GM21526 (cell line): ENCODE measurements around the gene FEZF2.

Source experiments
- ATAC-seq: cut with Tn5 transposase; IDR thresholded peaks from one replicate; pipeline ENCODE4 v1.9.1; 2021; ENCODE audit warnings: moderate library complexity; ENCODE audit not compliant: unreplicated experiment, low FRiP score

The FEZF2 gene

GRCh38 chr3:62373714-62374333 lies 474 bp upstream of the FEZF2 start:
- no peak for ATAC-seq

- ATAC-seq = no peak
Measured at GRCh38 chr3:62372621-62373041, 719 bp downstream of the FEZF2 start.

- no peak for ATAC-seq
Measured at GRCh38 chr3:62371720-62372591, 1.4 kb downstream of the FEZF2 start.

- ATAC-seq = no peak
Measured at GRCh38 chr3:62370858-62371719, 2.3 kb downstream of the FEZF2 start.

GRCh38 chr3:62370112-62370857 lies 3.1 kb downstream of the FEZF2 start:
- ATAC-seq = no peak

- ATAC-seq = no peak
Measured at GRCh38 chr3:62369476-62369743, 3.9 kb downstream of the FEZF2 start.

- no peak for ATAC-seq
Measured at GRCh38 chr3:62368705-62369475, 4.5 kb downstream of the FEZF2 start.

- ATAC-seq = no peak
Measured at GRCh38 chr3:62368290-62368704, 5.1 kb downstream of the FEZF2 start.

GRCh38 chr3:62367763-62368195 lies 5.6 kb downstream of the FEZF2 start:
- ATAC-seq = no peak

GRCh38 chr3:62366126-62366484 lies 7.2 kb downstream of the FEZF2 start:
- no peak for ATAC-seq

- ATAC-seq = no peak
Measured at GRCh38 chr3:62365391-62366125, 7.8 kb downstream of the FEZF2 start.

- no peak for ATAC-seq
Measured at GRCh38 chr3:62364191-62364590, 9.2 kb downstream of the FEZF2 start.

- ATAC-seq = no peak
Measured at GRCh38 chr3:62363275-62363674, 10.1 kb downstream of the FEZF2 start.

GRCh38 chr3:62361824-62362223 lies 11.5 kb downstream of the FEZF2 start:
- ATAC-seq = no peak

- no peak for ATAC-seq
Measured at GRCh38 chr3:62361261-62361660, 12.1 kb downstream of the FEZF2 start.

- ATAC-seq = no peak
Measured at GRCh38 chr3:62359531-62359930, 13.8 kb downstream of the FEZF2 start.

GRCh38 chr3:62356356-62356755 lies 17.0 kb downstream of the FEZF2 start:
- ATAC-seq = no peak

- no peak for ATAC-seq
Measured at GRCh38 chr3:62355703-62356102, 17.6 kb downstream of the FEZF2 start.

GRCh38 chr3:62343755-62344154 lies 29.6 kb downstream of the FEZF2 start:
- no peak for ATAC-seq
